Measurements from ENCODE around the gene TTC34. TPM values are rescaled to one million over a fixed set of nuclear protein-coding genes. Genes with fewer than 3 reads are reported as not detected.

TTC34 gene
- total RNA-seq, 6 experiments from 2014 or later = 0.11 to 0.19 (median 0.16) TPM

DNA sequence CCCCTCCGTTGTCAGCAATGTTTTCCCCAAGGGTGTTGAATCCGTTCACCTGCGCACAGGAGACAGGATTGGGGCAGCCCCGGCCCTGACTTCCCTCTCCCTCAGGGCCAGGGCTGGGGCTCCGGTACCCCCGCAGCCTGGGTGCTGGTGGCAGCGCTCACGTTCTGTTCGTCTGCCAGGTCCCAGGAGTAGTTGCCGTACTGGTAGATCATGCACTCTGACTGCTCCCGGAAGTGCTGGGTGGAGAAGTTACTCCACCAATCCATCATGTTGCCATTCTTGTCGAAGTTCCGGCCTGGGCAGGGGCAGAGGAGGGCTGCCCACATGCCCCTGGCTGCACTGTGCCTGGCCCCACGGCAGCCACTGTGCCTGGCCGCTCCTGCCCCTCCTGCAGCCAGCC is 208.8 kb downstream of the TTC34 start:
- H3K4me3 Mint-ChIP-seq = no peak overlapping the region
- peaks cover 2% of the 10 kb centered on the region; the same call in 1 of the 2 replicates for H3K27me3 Mint-ChIP-seq (ENCODE audit: insufficient read depth)
- H3K9me3 Mint-ChIP-seq = no peaks in the 10 kb centered on the region
- H3K27ac Mint-ChIP-seq = no peak overlapping the region
- H3K36me3 Mint-ChIP-seq (ENCODE audit: low read depth) = no peaks in the 10 kb centered on the region
- TF ChIP-seq, protein P1, sequence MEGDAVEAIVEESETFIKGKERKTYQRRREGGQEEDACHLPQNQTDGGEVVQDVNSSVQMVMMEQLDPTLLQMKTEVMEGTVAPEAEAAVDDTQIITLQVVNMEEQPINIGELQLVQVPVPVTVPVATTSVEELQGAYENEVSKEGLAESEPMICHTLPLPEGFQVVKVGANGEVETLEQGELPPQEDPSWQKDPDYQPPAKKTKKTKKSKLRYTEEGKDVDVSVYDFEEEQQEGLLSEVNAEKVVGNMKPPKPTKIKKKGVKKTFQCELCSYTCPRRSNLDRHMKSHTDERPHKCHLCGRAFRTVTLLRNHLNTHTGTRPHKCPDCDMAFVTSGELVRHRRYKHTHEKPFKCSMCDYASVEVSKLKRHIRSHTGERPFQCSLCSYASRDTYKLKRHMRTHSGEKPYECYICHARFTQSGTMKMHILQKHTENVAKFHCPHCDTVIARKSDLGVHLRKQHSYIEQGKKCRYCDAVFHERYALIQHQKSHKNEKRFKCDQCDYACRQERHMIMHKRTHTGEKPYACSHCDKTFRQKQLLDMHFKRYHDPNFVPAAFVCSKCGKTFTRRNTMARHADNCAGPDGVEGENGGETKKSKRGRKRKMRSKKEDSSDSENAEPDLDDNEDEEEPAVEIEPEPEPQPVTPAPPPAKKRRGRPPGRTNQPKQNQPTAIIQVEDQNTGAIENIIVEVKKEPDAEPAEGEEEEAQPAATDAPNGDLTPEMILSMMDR (IDR thresholded peaks at IDR 0.05) = no peak
- DNase-seq = no peak
- no peaks in the 10 kb centered on the region for H3K4me1 Mint-ChIP-seq (ENCODE audit: low read depth)

DNA sequence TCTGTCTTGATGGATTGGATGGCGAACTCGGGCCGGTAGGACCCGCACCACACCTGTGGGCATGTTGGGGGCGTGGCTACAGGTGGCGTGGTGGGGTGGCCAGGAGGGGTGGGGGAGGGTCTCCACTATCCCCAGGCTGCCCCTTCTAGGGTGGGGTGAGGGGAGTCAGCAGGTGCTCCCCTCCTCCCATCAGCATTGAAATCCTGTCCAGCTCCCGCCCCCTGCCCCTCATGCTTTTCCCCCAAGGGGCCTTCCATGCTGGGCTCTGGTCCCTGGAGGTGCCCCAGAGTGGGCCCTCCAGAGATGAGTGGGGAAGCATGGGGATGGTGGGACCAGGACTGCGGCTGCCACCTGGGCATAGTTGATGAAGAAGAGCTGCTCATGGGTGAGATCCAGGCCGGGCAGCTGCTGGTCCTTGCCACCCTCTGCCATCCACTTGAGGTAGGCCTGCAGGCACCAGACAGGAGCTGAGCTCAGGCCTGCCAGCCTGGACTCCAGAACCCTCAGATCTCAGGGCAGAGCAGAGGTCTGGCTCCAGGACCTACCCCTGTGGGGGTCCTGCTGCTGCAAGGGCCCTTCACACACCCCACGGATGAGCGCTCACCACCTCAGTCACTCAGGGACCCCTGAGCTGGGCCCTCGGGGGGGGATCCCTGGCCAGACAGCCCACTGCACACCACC is 209.8 kb downstream of the TTC34 start:
- H3K27me3 Mint-ChIP-seq (ENCODE audit: insufficient read depth) = no peaks in the 10 kb centered on the region
- TF ChIP-seq, protein P1 (IDR thresholded peaks at IDR 0.05) = no peak
- H3K36me3 Mint-ChIP-seq (ENCODE audit: low read depth) = no peaks in the 10 kb centered on the region
- no peaks in the 10 kb centered on the region for H3K4me1 Mint-ChIP-seq (ENCODE audit: low read depth)
- DNase-seq = no peak
- no peak overlapping the region for H3K4me3 Mint-ChIP-seq
- no peaks in the 10 kb centered on the region for H3K9me3 Mint-ChIP-seq
- no peak overlapping the region for H3K27ac Mint-ChIP-seq

- no peaks in the 10 kb centered on the region for H3K9me3 Mint-ChIP-seq
- H3K27me3 Mint-ChIP-seq (ENCODE audit: insufficient read depth) = no peaks in the 10 kb centered on the region
- no peak for DNase-seq
Observed at GRCh38 chr1:2591233-2591580, 210.3 kb downstream of the TTC34 start.

GRCh38 chr1:2590233-2591141 is 211.0 kb downstream of the TTC34 start:
- no peaks in the 10 kb centered on the region for H3K9me3 Mint-ChIP-seq
- TF ChIP-seq, protein P1 (IDR thresholded peaks at IDR 0.05) = no peak
- H3K27me3 Mint-ChIP-seq (ENCODE audit: insufficient read depth) = no peaks in the 10 kb centered on the region
- DNase-seq = no peak
- no peaks in the 10 kb centered on the region for H3K4me1 Mint-ChIP-seq (ENCODE audit: low read depth)
- no peaks in the 10 kb centered on the region for H3K36me3 Mint-ChIP-seq (ENCODE audit: low read depth)
- H3K27ac Mint-ChIP-seq = no peak overlapping the region
- H3K4me3 Mint-ChIP-seq = no peak overlapping the region

More at GRCh38 chr1:2591233-2591580, 210.3 kb downstream of the TTC34 start:
- Mint-ChIP-seq H3K36me3 (ENCODE audit: low read depth) (no peaks in the 10 kb centered on the region), H3K27ac (no peak overlapping the region), H3K4me1 (ENCODE audit: low read depth) (no peaks in the 10 kb centered on the region), H3K4me3 (no peak overlapping the region)
- TF ChIP-seq, protein P1 (IDR thresholded peaks at IDR 0.05) = no peak

GRCh38 chr1:2589431-2590232 is 211.9 kb downstream of the TTC34 start:
- Mint-ChIP-seq H3K27me3 (ENCODE audit: insufficient read depth) (no peaks in the 10 kb centered on the region; the same call in 1 of the 2 replicates), H3K36me3 (ENCODE audit: low read depth) (no peaks in the 10 kb centered on the region), H3K4me1 (ENCODE audit: low read depth) (peaks cover 5% of the 10 kb centered on the region; the same call in 1 of the 2 replicates), H3K9me3 (no peaks in the 10 kb centered on the region), H3K27ac (no peak overlapping the region), H3K4me3 (no peak overlapping the region)
- DNase-seq = no peak
- TF ChIP-seq, protein P1 (IDR thresholded peaks at IDR 0.05) = no peak
